Fibroblast of skin of left quadriceps (primary cell): ENCODE data around the gene KRTAP4-3.
"Not testable (repeated sequence)": the region's sequence is repeated elsewhere in the genome, so short reads cannot be mapped to it uniquely, and the experiment has no call there.

Source experiments
- DNase-seq, 2 experiments: peaks; one replicate each; pipeline ENCODE4 v3.0.0-alpha.2; 2013; ENCODE audit warnings: low read depth in 2 of 2

KRTAP4-3 gene

GRCh38 chr17:41168121-41168520 is at the start of gene KRTAP4-3:
KRTAP4-3 (minus strand) TSS chr17:41168221; CDS start chr17:41168172, 49 bp downstream.
- no peak for DNase-seq

GRCh38 chr17:41215681-41216080 is 47.7 kb upstream of the KRTAP4-3 start:
- DNase-seq, result no peak

- no peak for DNase-seq
Observed at GRCh38 chr17:41212524-41213169, 44.6 kb upstream of the KRTAP4-3 start.

DNA sequence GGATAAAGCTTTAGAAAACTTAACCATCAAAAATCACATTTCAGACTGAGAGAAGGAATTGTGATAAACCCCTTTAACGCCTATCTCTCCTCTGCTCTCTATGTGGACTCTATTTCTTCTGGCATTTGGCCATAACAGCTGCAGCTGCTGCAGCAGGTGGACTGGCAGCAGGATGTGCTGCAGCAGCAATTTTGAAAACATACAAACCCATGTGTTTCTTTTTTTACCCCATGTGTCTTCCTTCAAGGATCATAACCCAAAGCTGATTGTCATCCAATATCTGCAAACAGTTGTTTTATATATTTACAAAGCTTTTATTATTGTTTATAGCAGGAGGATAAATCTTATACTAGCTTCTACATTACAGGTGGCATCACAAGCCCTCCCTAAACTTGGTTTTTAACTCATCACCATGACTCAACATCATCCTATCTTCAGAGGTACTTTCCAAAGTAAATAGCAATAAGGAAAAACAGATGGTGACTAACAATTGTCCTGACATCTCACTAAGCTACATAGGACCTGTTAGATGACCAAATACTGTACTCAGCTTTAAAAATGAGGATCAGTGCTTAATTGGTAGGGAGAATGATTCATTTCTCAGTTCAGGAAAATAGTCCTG is 43.9 kb upstream of the KRTAP4-3 start:
- peak in 1 of 2 experiments; percentile 1 for DNase-seq

DNA sequence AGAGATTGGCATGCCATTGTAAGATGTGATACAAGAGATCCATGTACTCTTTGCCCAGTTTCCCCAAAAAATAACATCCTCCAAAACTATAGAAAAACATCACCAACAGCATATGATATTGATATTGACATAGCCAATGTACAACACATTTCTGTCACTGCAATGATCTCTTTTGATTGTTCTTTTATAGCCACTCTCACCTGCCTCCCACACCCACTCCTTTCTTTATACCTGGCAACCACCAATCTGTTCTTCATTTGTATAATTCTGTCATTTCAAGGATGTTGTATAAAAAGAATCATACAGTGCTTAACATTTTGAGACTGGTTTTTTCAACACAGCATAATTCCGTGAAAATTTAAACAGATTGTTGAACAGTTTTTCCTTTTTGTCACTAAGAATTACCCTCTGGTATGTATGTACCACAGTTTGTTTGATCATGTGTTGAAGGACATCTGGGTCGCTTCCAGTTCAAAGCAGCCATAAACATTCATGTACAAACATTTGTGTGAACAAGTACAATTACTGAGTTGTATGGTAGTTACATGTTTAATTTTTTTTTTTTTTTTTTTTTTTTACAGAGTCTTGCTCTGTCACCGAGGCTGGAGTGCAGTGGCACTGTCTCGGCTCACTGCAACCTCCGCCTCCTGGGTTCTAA is 31.5 kb upstream of the KRTAP4-3 start:
- no peak for DNase-seq

DNA sequence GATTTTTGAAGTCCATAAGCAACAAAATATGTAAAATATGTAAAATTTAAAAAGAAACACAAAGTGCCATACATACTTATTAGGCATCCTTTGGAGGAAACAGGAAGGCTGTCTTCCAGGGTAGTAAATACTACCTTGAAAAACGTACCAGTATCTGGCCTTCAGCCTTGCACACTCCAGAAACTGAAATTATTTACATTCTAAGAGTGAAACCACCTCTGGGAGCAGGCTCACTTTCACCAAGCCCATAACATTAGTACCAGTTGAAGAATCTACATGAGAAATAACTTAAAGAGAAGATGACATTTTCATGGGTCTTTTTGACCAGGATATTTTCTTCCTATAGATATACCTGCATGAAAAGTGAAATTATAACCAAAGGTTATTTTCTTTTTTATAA is 28.0 kb upstream of the KRTAP4-3 start:
- DNase-seq, result no peak

GRCh38 chr17:41190328-41190727 is 22.3 kb upstream of the KRTAP4-3 start:
- no peak for DNase-seq

GRCh38 chr17:41189837-41190318 is 21.9 kb upstream of the KRTAP4-3 start, which contains the start of gene KRTAP9-1:
KRTAP9-1 (plus strand) TSS chr17:41189887; CDS start chr17:41189887, 0 bp downstream.
- not testable (repeated sequence) for DNase-seq

DNA sequence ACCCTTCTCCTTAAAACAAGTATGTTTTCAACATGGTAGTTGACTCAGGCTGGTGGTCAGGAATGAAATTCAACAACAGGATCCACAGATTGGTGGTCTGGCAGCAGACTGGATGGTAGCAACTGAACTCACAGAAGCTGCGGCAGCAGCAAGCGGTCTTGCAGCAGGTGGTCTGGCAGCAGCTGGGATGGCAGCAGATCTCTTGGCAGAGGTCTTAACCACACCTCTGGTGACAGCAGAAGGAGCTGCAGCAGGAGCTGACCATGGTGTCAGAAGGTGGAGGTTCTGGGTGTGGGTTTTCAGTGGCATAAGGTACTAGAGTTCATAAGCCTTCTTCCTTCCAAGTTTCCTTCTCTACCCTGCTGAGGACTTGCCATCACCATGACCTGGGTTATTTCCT is 18.9 kb upstream of the KRTAP4-3 start:
- no peak for DNase-seq

DNA sequence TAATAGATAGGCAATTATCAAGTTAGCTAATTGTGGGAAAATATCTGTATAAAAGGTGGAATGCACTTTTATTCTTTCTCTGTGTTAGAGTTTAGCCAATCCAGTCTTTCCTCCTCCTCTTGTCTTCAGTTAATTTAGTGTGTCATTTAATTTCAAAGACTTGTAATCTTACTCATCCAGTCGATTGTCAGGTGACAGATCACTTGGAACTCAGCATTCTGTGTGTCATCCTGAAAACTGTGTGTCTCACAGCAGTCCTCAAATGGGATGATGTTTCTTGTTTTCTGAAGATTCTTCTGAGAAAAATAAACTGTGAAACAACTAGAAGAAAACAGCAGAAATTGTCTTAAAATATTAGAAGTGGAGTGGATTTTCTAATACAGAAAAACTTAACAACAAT is 17.0 kb upstream of the KRTAP4-3 start:
- no peak for DNase-seq

DNA sequence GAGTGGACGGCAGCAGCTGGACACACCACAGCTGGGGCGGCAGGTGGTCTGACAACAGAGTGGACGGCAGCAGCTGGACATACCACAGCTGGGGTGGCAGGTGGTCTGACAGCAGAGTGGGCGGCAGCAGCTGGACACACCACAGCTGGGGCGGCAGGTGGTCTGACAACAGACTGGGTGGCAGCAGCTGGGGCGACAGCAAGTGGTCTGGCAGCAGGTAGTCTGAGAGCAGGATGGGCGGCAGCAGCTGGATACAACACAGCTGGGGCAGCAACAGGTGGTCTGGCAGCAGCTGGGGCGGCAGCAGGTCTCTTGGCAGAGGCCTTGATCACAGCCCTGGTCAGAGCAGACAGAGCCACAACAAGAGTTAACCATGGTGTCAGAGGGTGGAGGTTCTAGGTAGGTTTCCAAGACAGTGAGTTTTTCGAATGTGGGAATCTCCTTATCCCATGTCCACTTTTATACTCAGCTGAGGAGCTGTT is 16.5 kb upstream of the KRTAP4-3 start, which contains the start of gene KRTAP4-1:
Gene KRTAP4-1 (minus strand): TSS at position 432 of the 482 bp plus-strand sequence. CDS start 57 bp downstream, at position 375.
- no peak for DNase-seq

GRCh38 chr17:41178843-41179616 is 11.0 kb upstream of the KRTAP4-3 start:
- peak in 1 of 2 experiments; percentile 6 for DNase-seq

GRCh38 chr17:41178341-41178740 is 10.3 kb upstream of the KRTAP4-3 start:
- DNase-seq, result no peak

- no peak for DNase-seq
Observed at GRCh38 chr17:41177727-41178271, 9.8 kb upstream of the KRTAP4-3 start, which contains the start of gene KRTAP4-2. KRTAP4-2 (minus strand) TSS chr17:41178221; CDS start chr17:41178164, 57 bp downstream.

DNA sequence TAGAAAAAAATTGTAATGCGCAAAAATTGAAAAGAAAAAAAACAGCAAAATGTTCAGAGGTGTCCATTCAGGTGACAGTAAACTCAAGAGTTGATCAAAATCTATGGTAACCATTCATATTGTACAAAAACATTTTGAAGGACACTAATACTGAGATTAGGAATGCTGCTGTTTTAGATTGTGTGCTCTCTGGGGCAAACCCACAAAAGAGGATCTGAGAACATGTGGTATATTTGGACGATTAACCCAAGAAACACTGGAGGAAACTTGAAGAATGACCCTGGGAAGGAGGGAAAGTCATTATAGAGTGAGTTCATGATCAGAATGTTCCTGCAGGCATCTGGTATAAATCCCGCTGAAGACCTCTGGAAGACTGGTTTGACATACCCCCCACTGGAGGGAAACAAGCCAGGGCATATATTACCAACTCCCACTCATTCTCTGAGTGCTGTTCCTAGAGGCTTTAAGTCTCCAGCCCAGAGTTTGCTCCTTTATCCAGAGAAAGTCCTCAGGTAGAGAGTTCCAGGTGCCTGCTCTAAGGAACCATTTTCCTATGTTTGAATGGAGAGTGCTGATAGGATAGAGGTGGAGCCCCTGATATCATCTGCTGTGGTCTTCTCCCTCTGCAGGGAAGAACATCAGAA is 8.8 kb upstream of the KRTAP4-3 start:
- DNase-seq, result no peak

DNA sequence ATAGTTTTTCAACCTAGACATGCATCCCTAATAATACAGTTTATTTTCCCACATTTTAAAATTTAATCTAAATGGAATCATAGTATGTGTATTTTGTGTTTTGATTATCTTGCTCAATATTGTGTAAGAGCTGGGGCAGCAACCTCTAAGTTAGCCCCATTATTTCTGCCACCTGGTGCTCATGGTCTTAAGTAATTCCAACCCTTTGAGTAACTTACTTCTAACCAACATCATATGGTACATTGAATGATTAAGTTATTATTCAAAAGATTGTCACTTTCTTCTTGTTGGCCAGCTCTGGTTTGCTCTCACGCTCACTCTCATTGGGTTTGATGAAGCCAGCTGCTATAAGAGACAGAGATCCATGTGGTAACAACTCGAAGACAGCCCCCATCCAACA is 3.9 kb upstream of the KRTAP4-3 start:
- peak; percentile 12 to 18 for DNase-seq

GRCh38 chr17:41167561-41167960 is 460 bp downstream of the KRTAP4-3 start:
- no peak for DNase-seq

- no peak for DNase-seq
Observed at GRCh38 chr17:41163828-41164227, 4.2 kb downstream of the KRTAP4-3 start.

DNA sequence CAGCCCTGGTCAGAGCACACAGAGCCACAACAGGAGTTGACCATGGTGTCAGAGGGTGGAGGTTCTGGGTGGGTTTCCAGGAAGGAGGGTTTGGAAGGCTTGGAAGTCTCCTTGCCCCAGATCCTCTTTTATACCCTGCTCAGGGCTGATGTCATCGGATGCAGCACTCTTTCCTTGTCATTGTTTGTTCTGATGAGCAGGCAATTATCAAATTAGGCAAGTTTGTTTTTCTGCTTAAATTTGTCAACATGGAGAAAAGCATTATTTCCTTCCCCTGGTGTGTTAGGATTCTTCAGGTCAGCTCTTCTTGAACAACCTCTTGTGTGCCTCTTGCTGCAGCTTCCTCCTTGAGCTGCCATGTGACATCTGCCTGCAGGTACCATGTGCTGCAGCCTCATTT is 7.4 kb downstream of the KRTAP4-3 start, which contains the start of gene KRTAP4-4:
Gene KRTAP4-4 (minus strand): TSS at position 101 of the 400 bp plus-strand sequence. CDS start 57 bp downstream, at position 44.
- no peak for DNase-seq

DNA sequence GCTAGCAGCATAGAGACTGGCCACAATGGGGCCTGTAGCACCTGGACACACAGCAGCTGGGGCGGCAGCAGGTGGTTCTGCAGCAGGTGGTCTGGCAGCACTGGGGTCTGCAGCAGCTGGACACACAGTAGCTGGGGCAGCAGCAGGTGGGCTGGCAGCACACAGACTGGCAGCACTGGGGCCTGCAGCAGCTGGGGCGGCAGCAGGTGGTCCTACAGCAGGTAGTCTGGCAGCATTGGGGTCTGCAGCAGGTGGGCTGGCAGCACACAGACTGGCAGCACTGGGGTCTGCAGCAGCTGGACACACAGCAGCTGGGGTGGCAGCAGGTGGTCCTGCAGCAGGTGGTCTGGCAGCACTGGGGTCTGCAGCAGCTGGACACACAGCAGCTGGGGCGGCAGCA is 7.8 kb downstream of the KRTAP4-3 start:
- DNase-seq, result not testable (repeated sequence)

- DNase-seq, result no peak
Observed at GRCh38 chr17:41153856-41154255, 14.2 kb downstream of the KRTAP4-3 start.
